Keratinocyte (primary cell): ENCODE data around the gene CPSF3. TPM values are rescaled to one million over a fixed set of nuclear protein-coding genes. Genes with fewer than 3 reads are reported as not detected.

Source experiments
- DNase-seq: peaks from one replicate; pipeline ENCODE4 v3.0.0-alpha.2; 2011; ENCODE audit warnings: low read depth, missing footprints, low spot score
- FAIRE-seq: peaks from 2 replicates; lab custom pipeline; 2011; peaks lifted over from hg19 to GRCh38; lab: Jason Lieb, UNC
- H2AFZ ChIP-seq: 2 replicates; pipeline ENCODE4 v1.6.0; 2012; ENCODE audit warnings: low read length, control low read depth, inconsistent platforms; ENCODE audit not compliant: control insufficient read depth
- H3K27ac ChIP-seq: 2 replicates; pipeline ENCODE4 v1.5.1; 2011; ENCODE audit warnings: low read length; ENCODE audit not compliant: control insufficient read depth, insufficient read depth
- H3K27me3 ChIP-seq: 3 replicates; pipeline ENCODE4 v1.6.0; 2011; ENCODE audit warnings: low read length; ENCODE audit not compliant: control insufficient read depth, insufficient read depth; ENCODE audit errors: extremely low read depth
- H3K36me3 ChIP-seq, 2 experiments: 2 replicates in 1 of 2; 3 replicates in 1 of 2; pipeline ENCODE4 v1.5.1; 2011; ENCODE audit warnings: low read length in 2 of 2, mild to moderate bottlenecking in 1 of 2; ENCODE audit not compliant: control insufficient read depth in 2 of 2, insufficient read depth in 2 of 2; ENCODE audit errors: extremely low read depth in 1 of 2
- H3K4me1 ChIP-seq: 3 replicates; pipeline ENCODE4 v1.5.1; 2011; ENCODE audit warnings: low read length; ENCODE audit not compliant: control insufficient read depth, insufficient read depth; ENCODE audit errors: extremely low read depth
- H3K4me2 ChIP-seq: 3 replicates; pipeline ENCODE4 v1.6.0; 2011; ENCODE audit warnings: low read depth, low read length; ENCODE audit not compliant: control insufficient read depth, insufficient read depth; ENCODE audit errors: extremely low read depth
- H3K4me3 ChIP-seq, 3 experiments: fragments of 200-600 bp in 1 of 3; sonication (generic) in 1 of 3; 2 replicates in 2 of 3; 3 replicates in 1 of 3; pipeline ENCODE4 v1.5.1; 2011 to 2016; ENCODE audit warnings: low read length in 3 of 3, mild to moderate bottlenecking in 3 of 3, control low read depth in 2 of 3, inconsistent platforms in 1 of 3, low read depth in 1 of 3, mixed read lengths in 1 of 3, mixed run types in 1 of 3, moderate library complexity in 1 of 3; ENCODE audit not compliant: control insufficient read depth in 2 of 3, insufficient read depth in 2 of 3; ENCODE audit errors: extremely low read depth in 1 of 3
- H3K79me2 ChIP-seq: 2 replicates; pipeline ENCODE4 v1.6.0; 2012; ENCODE audit warnings: low read length; ENCODE audit not compliant: control insufficient read depth, insufficient read depth
- H3K9ac ChIP-seq: 3 replicates; pipeline ENCODE4 v1.6.0; 2011; ENCODE audit warnings: low read length; ENCODE audit not compliant: control insufficient read depth, insufficient read depth; ENCODE audit errors: extremely low read depth
- H3K9me1 ChIP-seq: 3 replicates; pipeline ENCODE4 v1.6.0; 2011; ENCODE audit warnings: low read length; ENCODE audit not compliant: control insufficient read depth, insufficient read depth; ENCODE audit errors: extremely low read depth
- H3K9me3 ChIP-seq: 2 replicates; pipeline ENCODE4 v1.5.1; 2012; ENCODE audit warnings: low read depth, low read length; ENCODE audit not compliant: control insufficient read depth
- H4K20me1 ChIP-seq: 3 replicates; pipeline ENCODE4 v1.6.0; 2011; ENCODE audit warnings: low read length; ENCODE audit not compliant: control insufficient read depth, insufficient read depth; ENCODE audit errors: extremely low read depth
- CTCF ChIP-seq, 3 experiments: IDR thresholded peaks in 1 of 3; conservative IDR thresholded peaks in 1 of 3; optimal IDR thresholded peaks in 1 of 3; 2 replicates in 2 of 3; 3 replicates in 1 of 3; pipeline versions ENCODE3 to v1.5.1; 2011; ENCODE audit warnings: low read length in 3 of 3, mild to moderate bottlenecking in 3 of 3, moderate library complexity in 2 of 3, control low read depth in 1 of 3, inconsistent platforms in 1 of 3; ENCODE audit not compliant: insufficient read depth in 2 of 3; ENCODE audit errors: extremely low read depth in 1 of 3
- EZH2 ChIP-seq: IDR thresholded peaks from one replicate; pipeline ENCODE4 v1.6.1; 2012; ENCODE audit warnings: inconsistent platforms, mild to moderate bottlenecking, low read length, moderate library complexity
- dilution Hi-C: fragments of 300-500 bp; cut with MboI; formaldehyde crosslinking; loops from one replicate; pipeline ENCODE4 v1.7.0; 2020; ENCODE audit warnings: low sequenced_read_pairs; ENCODE audit not compliant: extremely low pct_ligation_motif_present
- polyA plus RNA-seq, 5 experiments: library from polyadenylated mRNA; depleted of rRNA in 3 of 5; stranded (reverse) in 3 of 5; stranded (forward) in 1 of 5; unstranded in 1 of 5; fragments of >200 nt; gene quantifications; 1 replicate in 1 of 5; 2 replicates in 3 of 5; 3 replicates in 1 of 5; pipeline versions ENCODE4 v1.2.1 to v1.2.3, GENCODE V29; 2011 to 2012; ENCODE audit warnings: missing spikeins in 2 of 5, low read depth in 1 of 5, low replicate concordance in 1 of 5

CPSF3 gene
- polyA plus RNA-seq, 1 donor (not counting 4 experiments of a cell fraction or from before 2014, with no cell fraction given): 31.1 TPM

GRCh38 chr2:9405636-9406035 lies 17.8 kb upstream of the CPSF3 start:
- Histone ChIP-seq H2AFZ (no peak overlapping the region), H4K20me1 (no peaks in the 10 kb centered on the region), H3K27ac (no peak overlapping the region), H3K79me2 (no peaks in the 10 kb centered on the region), H3K27me3 (no peaks in the 10 kb centered on the region), H3K9me1 (no peaks in the 10 kb centered on the region), H3K4me3 (no peak overlapping the region), H3K36me3 (peaks cover 26 to 31% of the 10 kb centered on the region in 2 experiments), H3K9ac (no peak overlapping the region), H3K4me2 (no peak overlapping the region), H3K9me3 (no peaks in the 10 kb centered on the region), H3K4me1 (no peaks in the 10 kb centered on the region)
- TF ChIP-seq EZH2: no peak
- TF ChIP-seq CTCF (optimal IDR thresholded peaks at IDR 0.05 in 1 of 3, IDR thresholded peaks at IDR 0.05 in 1 of 3, conservative IDR thresholded peaks at IDR 0.05 in 1 of 3; ENCODE audit: extremely low read depth in 1 of 3, insufficient read depth in 2 of 3, low read length in 3 of 3): no peak
- FAIRE-seq: no peak
- DNase-seq: no peak
- dilution Hi-C loops: no loop called here

GRCh38 chr2:9406529-9407362 lies 16.7 kb upstream of the CPSF3 start:
- no peak overlapping the region for H3K4me2 ChIP-seq
- no peaks in the 10 kb centered on the region for H3K9me1 ChIP-seq
- FAIRE-seq (no peak), DNase-seq (no peak)
- H3K4me1 ChIP-seq: no peaks in the 10 kb centered on the region
- no peak overlapping the region for H3K9ac ChIP-seq
- H3K79me2 ChIP-seq: no peaks in the 10 kb centered on the region
- no peaks in the 10 kb centered on the region for H3K9me3 ChIP-seq
- H3K4me3 ChIP-seq: no peak overlapping the region
- no peaks in the 10 kb centered on the region for H3K27me3 ChIP-seq
- peaks cover 19 to 20% of the 10 kb centered on the region in 2 experiments for H3K36me3 ChIP-seq
- TF ChIP-seq CTCF (optimal IDR thresholded peaks at IDR 0.05 in 1 of 3, IDR thresholded peaks at IDR 0.05 in 1 of 3, conservative IDR thresholded peaks at IDR 0.05 in 1 of 3; ENCODE audit: extremely low read depth in 1 of 3, insufficient read depth in 2 of 3, low read length in 3 of 3): no peak
- TF ChIP-seq EZH2: no peak
- dilution Hi-C loops: no loop called here
- H2AFZ ChIP-seq: no peak overlapping the region
- no peaks in the 10 kb centered on the region for H4K20me1 ChIP-seq
- no peak overlapping the region for H3K27ac ChIP-seq
